CD4-positive, alpha-beta T cell treated with Interleukin-6 for 4 hours (primary cell): ENCODE measurements around the gene GARNL3.

Experiments used
- DNase-seq: peaks from one replicate; pipeline ENCODE4 v3.0.0-alpha.2; 2020; ENCODE audit warnings: mixed read lengths

GARNL3 gene

GRCh38 chr9:127411122-127411521, 146.5 kb downstream of the GARNL3 start:
- no peak for DNase-seq

- DNase-seq, result no peak
Observed at GRCh38 chr9:127415141-127415540, 150.6 kb downstream of the GARNL3 start.

GRCh38 chr9:127415657-127416056, 151.1 kb downstream of the GARNL3 start:
- DNase-seq, result no peak

GRCh38 chr9:127417131-127418036, 152.8 kb downstream of the GARNL3 start:
- DNase-seq, result no peak

GRCh38 chr9:127418037-127418471, 153.5 kb downstream of the GARNL3 start:
- DNase-seq, result peak; percentile 56

- no peak for DNase-seq
Observed at GRCh38 chr9:127419348-127419747, 154.8 kb downstream of the GARNL3 start.

GRCh38 chr9:127421057-127421456, 156.5 kb downstream of the GARNL3 start:
- DNase-seq, result no peak

GRCh38 chr9:127422133-127422782, 157.7 kb downstream of the GARNL3 start:
- DNase-seq, result no peak

GRCh38 chr9:127422787-127423186, 158.2 kb downstream of the GARNL3 start:
- no peak for DNase-seq

- no peak for DNase-seq
Observed at GRCh38 chr9:127423476-127423933, 158.9 kb downstream of the GARNL3 start.

- peak; percentile 91 for DNase-seq
Observed at GRCh38 chr9:127423934-127424675, 159.5 kb downstream of the GARNL3 start, which contains the start of gene ZNF79. TSS of gene ZNF79 (plus strand) at chr9:127424382. CDS start at chr9:127424788, 406 bp downstream.

- peak; percentile 45 for DNase-seq
Observed at GRCh38 chr9:127424676-127424999, 160.1 kb downstream of the GARNL3 start.

GRCh38 chr9:127426756-127427155, 162.2 kb downstream of the GARNL3 start:
- no peak for DNase-seq

GRCh38 chr9:127428348-127428747, 163.8 kb downstream of the GARNL3 start:
- DNase-seq, result no peak

- no peak for DNase-seq
Observed at GRCh38 chr9:127430415-127430814, 165.8 kb downstream of the GARNL3 start.

- peak; percentile 34 for DNase-seq
Observed at GRCh38 chr9:127437497-127438264, 173.1 kb downstream of the GARNL3 start.

- DNase-seq, result no peak
Observed at GRCh38 chr9:127438394-127438793, 173.8 kb downstream of the GARNL3 start.
